ENCODE measurements around the gene TLX3.

Gene TLX3

GRCh38 chr5:171308453-171309275 is at the start of gene TLX3:
Gene TLX3, plus strand, starts transcription at chr5:171309248. Its CDS starts 118 bp downstream, at chr5:171309366.
- Histone ChIP-seq H3K4me3 (ENCODE audit: low read depth, low read length) (no peak within 1 kb of the TSS), H3K36me3 (ENCODE audit: insufficient read depth, low read length) (no peaks in the 10 kb centered on the region), H3K27ac (ENCODE audit: low read depth, low read length) (no peak within 1 kb of the TSS), H3K79me2 (ENCODE audit: control insufficient read depth, insufficient read depth, low read length, unreplicated experiment) (no peaks in the 10 kb centered on the region), H2AFZ (ENCODE audit: low read length, unreplicated experiment) (no peak within 1 kb of the TSS), H3K4me1 (ENCODE audit: control insufficient read depth, insufficient read depth, low read length, unreplicated experiment) (peaks cover 3% of the 10 kb centered on the region), H3K27me3 (ENCODE audit: insufficient read depth, low read length) (peaks cover 94% of the 10 kb centered on the region)

DNA sequence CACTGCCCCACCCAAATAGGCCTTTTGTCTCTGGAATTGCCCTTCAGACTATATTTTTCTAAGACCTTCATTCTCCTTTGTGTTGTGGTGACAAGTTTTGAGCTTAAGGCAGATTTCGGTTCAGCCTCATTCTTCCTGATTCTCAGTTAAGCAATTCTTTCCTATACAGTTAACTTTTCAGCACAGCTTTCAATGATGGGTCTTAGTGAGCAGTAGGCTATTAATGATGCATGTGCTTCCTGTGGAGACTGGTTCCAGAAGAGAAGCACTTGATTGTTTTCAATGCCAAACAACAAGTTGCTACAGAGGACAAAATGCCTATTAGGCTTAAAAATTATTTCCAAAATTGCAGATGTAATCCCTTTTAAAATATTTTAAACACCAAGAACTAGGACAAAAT is 47.7 kb upstream of the TLX3 start:
- H3K79me2 ChIP-seq (ENCODE audit: control insufficient read depth, insufficient read depth, low read length, unreplicated experiment), result no peaks in the 10 kb centered on the region
- no peaks in the 10 kb centered on the region for H3K4me1 ChIP-seq (ENCODE audit: control insufficient read depth, insufficient read depth, low read length, unreplicated experiment)
- no peak overlapping the region for H3K4me3 ChIP-seq (ENCODE audit: low read depth, low read length)
- H3K27me3 ChIP-seq (ENCODE audit: insufficient read depth, low read length), result no peaks in the 10 kb centered on the region
- no peak overlapping the region for H2AFZ ChIP-seq (ENCODE audit: low read length, unreplicated experiment)
- no peak overlapping the region for H3K27ac ChIP-seq (ENCODE audit: low read depth, low read length)
- no peaks in the 10 kb centered on the region for H3K36me3 ChIP-seq (ENCODE audit: insufficient read depth, low read length)

- no peak overlapping the region for H2AFZ ChIP-seq (ENCODE audit: low read length, unreplicated experiment)
- no peaks in the 10 kb centered on the region for H3K27me3 ChIP-seq (ENCODE audit: insufficient read depth, low read length)
- no peaks in the 10 kb centered on the region for H3K79me2 ChIP-seq (ENCODE audit: control insufficient read depth, insufficient read depth, low read length, unreplicated experiment)
- H3K36me3 ChIP-seq (ENCODE audit: insufficient read depth, low read length), result no peaks in the 10 kb centered on the region
- no peak overlapping the region for H3K4me3 ChIP-seq (ENCODE audit: low read depth, low read length)
- no peaks in the 10 kb centered on the region for H3K4me1 ChIP-seq (ENCODE audit: control insufficient read depth, insufficient read depth, low read length, unreplicated experiment)
- no peak overlapping the region for H3K27ac ChIP-seq (ENCODE audit: low read depth, low read length)
These were observed 47.1 kb upstream of the TLX3 start for GRCh38 chr5:171261904-171262303.

DNA sequence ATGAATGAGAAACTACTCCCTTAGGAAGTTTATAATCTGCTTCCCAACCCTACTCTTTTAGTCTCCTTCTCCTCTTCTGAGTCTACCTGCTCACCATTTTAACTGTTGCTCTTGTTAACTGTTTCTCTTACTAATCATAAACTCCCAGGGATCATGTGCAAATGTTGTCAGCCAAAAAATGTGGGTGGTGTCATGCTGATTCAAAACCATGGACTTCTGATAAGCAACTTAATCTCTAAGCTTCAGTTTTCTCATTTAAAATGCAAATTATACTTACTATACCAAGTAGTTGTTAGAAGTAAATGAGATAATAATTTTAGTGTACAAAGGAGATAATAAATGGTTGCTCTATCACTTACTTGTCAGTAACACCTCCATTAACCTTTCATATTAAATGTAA is 45.9 kb upstream of the TLX3 start:
- no peak overlapping the region for H3K4me3 ChIP-seq (ENCODE audit: low read depth, low read length)

DNA sequence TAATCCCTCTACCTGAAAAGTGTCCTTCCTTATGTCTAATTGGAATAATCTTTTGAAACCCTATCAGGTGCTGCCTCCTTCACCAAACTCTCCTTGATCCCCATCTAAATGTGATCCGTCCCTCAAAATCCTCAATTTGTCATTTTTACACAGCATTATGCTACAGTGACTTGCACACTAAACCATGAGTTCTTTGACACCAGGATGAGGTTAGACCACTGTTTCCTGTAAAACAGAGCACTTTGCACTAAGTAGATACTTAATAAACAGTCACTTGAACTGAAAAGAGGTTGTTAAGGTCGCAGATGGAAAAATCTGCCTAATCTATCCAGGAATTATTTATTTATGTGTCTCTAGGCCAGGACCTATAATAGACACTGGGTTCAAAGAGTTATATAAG is 44.2 kb upstream of the TLX3 start:
- Histone ChIP-seq H3K4me3 (ENCODE audit: low read depth, low read length) (no peak overlapping the region), H3K79me2 (ENCODE audit: control insufficient read depth, insufficient read depth, low read length, unreplicated experiment) (no peaks in the 10 kb centered on the region), H2AFZ (ENCODE audit: low read length, unreplicated experiment) (no peak overlapping the region), H3K27me3 (ENCODE audit: insufficient read depth, low read length) (no peaks in the 10 kb centered on the region), H3K4me1 (ENCODE audit: control insufficient read depth, insufficient read depth, low read length, unreplicated experiment) (no peaks in the 10 kb centered on the region), H3K27ac (ENCODE audit: low read depth, low read length) (no peak overlapping the region), H3K36me3 (ENCODE audit: insufficient read depth, low read length) (no peaks in the 10 kb centered on the region)

More for the DNA sequence above, 45.9 kb upstream of the TLX3 start:
- Histone ChIP-seq H3K27me3 (ENCODE audit: insufficient read depth, low read length) (no peaks in the 10 kb centered on the region), H3K27ac (ENCODE audit: low read depth, low read length) (no peak overlapping the region), H2AFZ (ENCODE audit: low read length, unreplicated experiment) (no peak overlapping the region), H3K79me2 (ENCODE audit: control insufficient read depth, insufficient read depth, low read length, unreplicated experiment) (no peaks in the 10 kb centered on the region), H3K36me3 (ENCODE audit: insufficient read depth, low read length) (no peaks in the 10 kb centered on the region), H3K4me1 (ENCODE audit: control insufficient read depth, insufficient read depth, low read length, unreplicated experiment) (no peaks in the 10 kb centered on the region)

DNA sequence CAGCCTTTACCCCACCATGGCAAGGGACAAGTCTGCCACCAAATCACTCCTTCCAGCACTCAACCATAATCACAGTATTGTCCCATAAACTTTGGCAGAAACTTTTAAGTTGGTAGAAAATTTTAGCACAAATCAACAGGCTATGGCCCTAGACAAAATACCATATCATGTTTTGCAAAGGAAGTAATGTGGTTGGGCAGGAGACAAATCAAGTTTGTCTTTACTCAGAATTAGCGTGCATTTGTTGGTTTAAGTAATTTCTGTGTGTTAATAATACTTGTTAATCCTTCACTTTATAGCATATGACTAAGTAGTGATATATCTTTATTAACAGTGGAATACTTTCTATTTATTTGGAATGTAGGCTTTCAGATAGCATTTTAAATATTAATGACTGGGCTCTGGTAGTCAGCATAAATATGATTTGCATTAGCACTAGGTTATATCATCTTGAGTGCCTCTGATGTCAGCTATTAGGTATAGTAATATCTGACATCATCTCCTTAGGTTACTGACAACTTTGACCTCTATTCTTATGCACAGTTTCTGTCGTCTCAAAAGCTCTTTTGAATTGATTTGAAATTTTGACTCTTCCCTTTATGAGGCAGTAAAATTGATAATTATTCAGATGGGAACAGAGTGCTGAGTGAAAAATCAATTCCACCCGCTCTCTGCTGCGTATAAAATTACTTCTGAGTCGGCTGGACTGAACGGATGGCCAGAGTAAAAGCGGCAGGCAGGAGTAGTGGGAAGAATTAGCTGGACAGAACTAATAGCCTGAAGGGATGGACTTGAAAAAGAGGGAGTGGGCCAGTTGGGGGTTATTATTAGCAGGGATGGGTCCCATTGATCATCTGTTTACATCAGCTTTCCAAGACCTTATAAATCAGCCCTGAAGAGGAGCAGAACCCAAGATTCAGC is 40.1 kb upstream of the TLX3 start:
- Histone ChIP-seq H3K27me3 (ENCODE audit: insufficient read depth, low read length) (no peaks in the 10 kb centered on the region), H3K27ac (ENCODE audit: low read depth, low read length) (no peak overlapping the region), H2AFZ (ENCODE audit: low read length, unreplicated experiment) (no peak overlapping the region)

GRCh38 chr5:171269717-171270116 is 39.3 kb upstream of the TLX3 start:
- H3K4me3 ChIP-seq (ENCODE audit: low read depth, low read length), result no peak overlapping the region
- H3K36me3 ChIP-seq (ENCODE audit: insufficient read depth, low read length), result no peaks in the 10 kb centered on the region
- no peak overlapping the region for H3K27ac ChIP-seq (ENCODE audit: low read depth, low read length)
- no peaks in the 10 kb centered on the region for H3K27me3 ChIP-seq (ENCODE audit: insufficient read depth, low read length)
- H3K79me2 ChIP-seq (ENCODE audit: control insufficient read depth, insufficient read depth, low read length, unreplicated experiment), result no peaks in the 10 kb centered on the region
- peaks cover 11% of the 10 kb centered on the region for H3K4me1 ChIP-seq (ENCODE audit: control insufficient read depth, insufficient read depth, low read length, unreplicated experiment)
- no peak overlapping the region for H2AFZ ChIP-seq (ENCODE audit: low read length, unreplicated experiment)

More for the DNA sequence above, 40.1 kb upstream of the TLX3 start:
- Histone ChIP-seq H3K79me2 (ENCODE audit: control insufficient read depth, insufficient read depth, low read length, unreplicated experiment) (no peaks in the 10 kb centered on the region), H3K4me1 (ENCODE audit: control insufficient read depth, insufficient read depth, low read length, unreplicated experiment) (peaks cover 11% of the 10 kb centered on the region), H3K36me3 (ENCODE audit: insufficient read depth, low read length) (no peaks in the 10 kb centered on the region), H3K4me3 (ENCODE audit: low read depth, low read length) (no peak overlapping the region)

DNA sequence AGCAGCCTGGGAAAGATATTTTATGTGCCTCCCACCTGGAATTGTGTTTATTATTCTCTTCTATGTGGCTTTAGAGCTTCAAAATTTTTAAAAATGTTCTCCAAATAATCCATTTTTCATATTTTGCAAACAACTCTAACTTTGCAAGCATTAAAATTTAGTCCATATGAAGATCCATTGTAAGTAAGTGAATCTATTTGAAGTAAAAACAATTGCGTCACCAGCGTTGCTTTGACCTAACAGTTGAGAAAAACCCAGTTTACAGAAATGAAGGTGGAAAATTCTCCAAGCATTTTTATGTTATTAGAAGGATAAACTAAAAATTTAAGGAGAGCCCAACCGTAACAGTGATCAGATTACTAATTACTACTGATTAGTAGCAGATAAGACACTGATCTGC is 38.9 kb upstream of the TLX3 start:
- Histone ChIP-seq H3K79me2 (ENCODE audit: control insufficient read depth, insufficient read depth, low read length, unreplicated experiment) (no peaks in the 10 kb centered on the region), H3K27ac (ENCODE audit: low read depth, low read length) (no peak overlapping the region), H3K4me1 (ENCODE audit: control insufficient read depth, insufficient read depth, low read length, unreplicated experiment) (peaks cover 11% of the 10 kb centered on the region), H3K4me3 (ENCODE audit: low read depth, low read length) (no peak overlapping the region), H3K27me3 (ENCODE audit: insufficient read depth, low read length) (no peaks in the 10 kb centered on the region), H2AFZ (ENCODE audit: low read length, unreplicated experiment) (no peak overlapping the region), H3K36me3 (ENCODE audit: insufficient read depth, low read length) (no peaks in the 10 kb centered on the region)

- Histone ChIP-seq H3K27ac (ENCODE audit: low read depth, low read length) (peak overlapping the region; percentile 27; the same call in 1 of the 2 replicates), H3K36me3 (ENCODE audit: insufficient read depth, low read length) (no peaks in the 10 kb centered on the region), H3K27me3 (ENCODE audit: insufficient read depth, low read length) (no peaks in the 10 kb centered on the region), H3K4me3 (ENCODE audit: low read depth, low read length) (no peak overlapping the region), H3K79me2 (ENCODE audit: control insufficient read depth, insufficient read depth, low read length, unreplicated experiment) (no peaks in the 10 kb centered on the region), H2AFZ (ENCODE audit: low read length, unreplicated experiment) (no peak overlapping the region), H3K4me1 (ENCODE audit: control insufficient read depth, insufficient read depth, low read length, unreplicated experiment) (peaks cover 11% of the 10 kb centered on the region)
These were observed 37.2 kb upstream of the TLX3 start for GRCh38 chr5:171271798-171272197.

DNA sequence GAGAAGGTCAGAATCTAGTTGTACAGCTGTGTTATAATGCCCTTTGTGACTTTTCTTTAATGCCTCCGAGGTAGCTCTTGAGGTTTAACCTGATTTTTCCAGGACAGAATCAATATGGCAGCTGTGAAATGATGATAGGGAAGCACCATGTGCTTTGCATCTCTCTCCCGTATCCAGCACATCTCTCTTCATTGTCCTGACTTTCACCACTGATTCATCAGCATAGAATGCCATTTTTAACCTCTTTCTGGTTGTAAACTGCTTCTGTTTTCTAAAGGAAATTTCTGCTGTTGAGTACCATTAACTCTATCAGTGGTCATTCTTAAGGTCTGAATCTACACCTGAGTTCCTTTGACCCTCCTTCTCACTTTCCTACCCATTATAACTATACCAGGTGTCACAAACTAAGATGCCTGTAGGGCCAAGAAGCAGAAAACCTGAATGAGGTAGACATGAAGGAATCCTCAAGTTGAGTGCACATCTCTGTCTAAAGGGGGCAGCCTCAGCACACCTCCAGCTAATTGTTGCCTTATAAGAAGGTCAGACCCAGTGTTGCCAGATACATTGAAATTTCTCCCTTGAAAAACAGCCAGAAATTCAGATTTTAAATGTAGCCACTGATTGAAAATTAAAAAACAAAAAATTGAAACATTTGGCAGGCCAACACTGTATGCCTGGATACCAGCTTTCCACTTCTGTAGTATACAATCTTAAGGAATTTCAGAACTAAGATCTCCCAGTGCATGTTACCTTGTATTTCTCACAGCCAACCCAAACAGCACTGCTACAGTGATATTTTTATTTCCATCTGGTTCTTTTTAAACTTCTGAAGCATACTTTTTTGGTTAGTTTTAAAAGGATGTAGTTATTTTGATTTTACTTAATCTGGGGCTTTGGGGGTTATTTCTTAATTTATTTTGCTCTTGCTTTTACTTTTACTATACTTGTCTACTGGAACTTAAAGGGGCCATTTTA is 35.8 kb upstream of the TLX3 start:
- no peaks in the 10 kb centered on the region for H3K79me2 ChIP-seq (ENCODE audit: control insufficient read depth, insufficient read depth, low read length, unreplicated experiment)
- H3K27ac ChIP-seq (ENCODE audit: low read depth, low read length), result no peak overlapping the region
- H3K27me3 ChIP-seq (ENCODE audit: insufficient read depth, low read length), result no peaks in the 10 kb centered on the region
- peaks cover 11% of the 10 kb centered on the region for H3K4me1 ChIP-seq (ENCODE audit: control insufficient read depth, insufficient read depth, low read length, unreplicated experiment)
- H3K4me3 ChIP-seq (ENCODE audit: low read depth, low read length), result no peak overlapping the region
- H2AFZ ChIP-seq (ENCODE audit: low read length, unreplicated experiment), result no peak overlapping the region
- H3K36me3 ChIP-seq (ENCODE audit: insufficient read depth, low read length), result no peaks in the 10 kb centered on the region
